ENCODE measurements around the gene METTL24.

GRCh38 chr6:110233770-110234374, 124.3 kb downstream of the METTL24 start:
- TF ChIP-seq CTCF (IDR thresholded peaks at IDR 0.05; ENCODE audit: insufficient read depth, low read length) (no peak), POLR2AphosphoS5 (IDR thresholded peaks at IDR 0.05; ENCODE audit: low read depth) (no peak), REST (IDR thresholded peaks at IDR 0.05; ENCODE audit: insufficient replicate concordance, low read depth) (no peak), GABPA (IDR thresholded peaks at IDR 0.05; ENCODE audit: low read depth) (no peak)
